AG04449 (cell line): ENCODE results near the gene NR2F1-AS1.

Source experiments
- CTCF ChIA-PET: fragments of 350-600 bp; formaldehyde crosslinking; extraction: SDS; loops from one replicate; lab custom pipeline; 2021; ENCODE audit warnings: antibody characterized with exemption; lab: Yijun Ruan, JAX
- POLR2A ChIA-PET: fragments of 400-600, 350-600 bp; formaldehyde crosslinking; extraction: SDS; loops from one replicate; lab custom pipeline; 2020; ENCODE audit warnings: antibody characterized with exemption, inconsistent platforms; lab: Yijun Ruan, JAX
- DNase-seq: peaks from one replicate; pipeline ENCODE4 v3.0.0-alpha.2; 2010; ENCODE audit warnings: low read depth, low spot score
- H3K4me3 ChIP-seq: 2 replicates; pipeline ENCODE4 v1.5.1; 2011; ENCODE audit warnings: low read depth, mild to moderate bottlenecking, control low read depth, low read length
- CTCF ChIP-seq: IDR thresholded peaks from one replicate; pipeline ENCODE4 v1.5.1; 2011; ENCODE audit warnings: mild to moderate bottlenecking, moderate library complexity, low read length, control low read depth, inconsistent platforms; ENCODE audit not compliant: insufficient read depth; ENCODE audit errors: missing control alignments

NR2F1-AS1 gene

GRCh38 chr5:93591323-93591945, 10.4 kb upstream of the NR2F1-AS1 start:
- no peak for DNase-seq
- CTCF ChIA-PET: interaction anchor here (0.7 to 2.3 kb wide), 4 partner anchors 9 to 307 kb away, joined by 3 to 13 read pairs (median 3); no protein-coding TSS in a partner anchor
- no peak overlapping the region for H3K4me3 ChIP-seq
- TF ChIP-seq CTCF: no peak
- POLR2A ChIA-PET: no interaction called here

GRCh38 chr5:93590493-93590892, 9.5 kb upstream of the NR2F1-AS1 start:
- POLR2A ChIA-PET: no interaction called here

GRCh38 chr5:93589829-93590215, 8.8 kb upstream of the NR2F1-AS1 start:
- ChIA-PET CTCF (interaction anchor here (2.3 kb wide), 1 partner anchor 18 kb away, joined by 13 read pairs; no protein-coding TSS in a partner anchor), POLR2A (no interaction called here)
- H3K4me3 ChIP-seq: no peak overlapping the region
- no peak for TF ChIP-seq CTCF
- DNase-seq: no peak

More at GRCh38 chr5:93590493-93590892, 9.5 kb upstream of the NR2F1-AS1 start:
- TF ChIP-seq CTCF: no peak
- CTCF ChIA-PET: interaction anchor here (0.7 to 2.3 kb wide), 3 partner anchors 17 to 308 kb away, joined by 3 to 13 read pairs (median 3); no protein-coding TSS in a partner anchor
- no peak for DNase-seq
- no peak overlapping the region for H3K4me3 ChIP-seq

GRCh38 chr5:93589152-93589828, 8.3 kb upstream of the NR2F1-AS1 start:
- no peak for TF ChIP-seq CTCF
- ChIA-PET POLR2A (no interaction called here), CTCF (interaction anchor here (0.6 kb wide), 1 partner anchor 889 kb away, joined by 3 read pairs; no protein-coding TSS in a partner anchor)
- DNase-seq: no peak
- H3K4me3 ChIP-seq: no peak overlapping the region

GRCh38 chr5:93588352-93589151, 7.5 kb upstream of the NR2F1-AS1 start:
- ChIA-PET POLR2A (no interaction called here), CTCF (interaction anchor here (0.6 to 1.1 kb wide), 2 partner anchors 19 to 890 kb away, joined by 3 read pairs; no protein-coding TSS in a partner anchor)
- TF ChIP-seq CTCF: no peak
- DNase-seq: no peak
- no peak overlapping the region for H3K4me3 ChIP-seq
